Activated CD4-positive, alpha-beta T cell treated with anti-CD3 and anti-CD28 coated beads, Interleukin-2, amount 50 U/mL, for 4 hours (primary cell): ENCODE measurements around the gene FBXO5.

Experiments
- DNase-seq, 2 experiments: peaks; one replicate each; pipeline ENCODE4 v3.0.0-alpha.2; 2020

Gene FBXO5

GRCh38 chr6:152948150-152948768 is 34.6 kb downstream of the FBXO5 start:
- no peak for DNase-seq

- no peak for DNase-seq
These were observed 35.8 kb downstream of the FBXO5 start for GRCh38 chr6:152946995-152947394.

DNA sequence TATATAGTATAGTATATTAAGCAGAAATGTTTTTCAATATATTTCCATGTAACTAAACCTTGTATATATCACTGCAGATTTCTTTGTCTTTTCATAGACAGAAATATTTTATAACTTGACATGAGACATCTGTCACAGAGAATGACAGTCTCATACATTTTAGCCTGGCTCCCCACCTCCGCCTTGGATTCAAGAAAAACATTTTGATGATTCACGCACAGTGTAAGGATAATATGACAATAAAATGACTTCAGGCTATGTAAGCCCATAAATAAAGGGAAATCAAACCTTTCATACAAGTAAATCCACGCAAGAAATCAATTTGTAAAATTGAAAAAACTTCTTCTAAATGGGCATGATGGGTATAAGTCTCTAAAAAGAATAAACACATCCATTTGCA is 36.4 kb downstream of the FBXO5 start:
- DNase-seq: no peak

DNA sequence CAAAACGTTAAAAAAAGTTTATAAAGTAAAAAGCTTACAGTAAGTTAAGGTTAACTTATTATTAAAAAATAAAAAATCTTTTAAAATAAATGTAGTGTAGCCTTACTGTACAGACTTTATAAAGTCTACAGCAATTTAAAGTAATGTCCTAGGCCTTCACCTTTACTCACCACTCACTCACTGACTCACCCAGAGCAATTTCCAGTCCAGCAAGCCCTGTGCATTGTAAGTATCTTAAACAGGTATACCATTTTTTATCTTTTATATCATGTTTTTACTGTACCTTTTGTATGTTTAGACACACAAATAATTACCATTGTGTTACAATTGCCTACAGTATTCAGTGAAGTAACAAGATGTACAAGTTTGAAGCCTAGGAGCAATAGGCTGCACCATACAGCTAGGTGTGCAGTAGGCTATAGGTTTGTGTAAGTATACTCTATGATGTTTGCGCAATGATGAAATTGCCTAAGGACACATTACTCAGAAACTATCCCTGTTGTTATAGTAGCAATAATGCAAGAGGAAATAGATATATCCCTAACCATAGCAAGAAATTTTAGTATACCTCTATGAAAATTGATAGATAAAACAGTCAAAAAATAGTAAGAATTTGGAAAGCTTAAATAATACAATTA is 39.5 kb downstream of the FBXO5 start:
- DNase-seq: no peak

DNA sequence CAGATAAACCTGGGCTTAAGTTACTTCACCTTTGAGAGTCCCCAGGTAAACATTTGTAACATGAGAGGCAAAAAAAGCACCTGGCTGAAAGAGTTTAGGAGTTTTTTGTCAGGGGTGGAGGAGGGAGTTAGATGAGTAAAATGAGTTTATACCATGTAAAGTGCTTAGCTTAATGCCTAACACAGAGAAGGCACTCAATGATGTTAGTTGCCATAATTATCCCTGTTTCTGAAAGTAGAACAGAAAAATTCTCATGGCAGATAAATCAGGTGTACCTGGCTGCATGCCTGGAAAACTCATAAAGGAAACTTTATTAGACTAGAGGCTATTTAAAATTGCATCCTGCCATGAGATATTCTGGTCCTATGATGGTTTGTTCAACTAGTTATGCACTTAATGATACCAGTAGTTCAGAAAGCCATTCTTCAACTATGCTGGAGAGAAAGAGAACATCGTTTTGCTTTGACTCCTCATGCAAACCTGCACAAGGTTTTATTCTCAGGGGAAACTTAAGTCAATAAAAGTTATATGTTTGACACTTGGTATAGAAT is 40.4 kb downstream of the FBXO5 start:
- DNase-seq: no peak

- DNase-seq: no peak
These were observed 41.1 kb downstream of the FBXO5 start for GRCh38 chr6:152941746-152942145.

DNA sequence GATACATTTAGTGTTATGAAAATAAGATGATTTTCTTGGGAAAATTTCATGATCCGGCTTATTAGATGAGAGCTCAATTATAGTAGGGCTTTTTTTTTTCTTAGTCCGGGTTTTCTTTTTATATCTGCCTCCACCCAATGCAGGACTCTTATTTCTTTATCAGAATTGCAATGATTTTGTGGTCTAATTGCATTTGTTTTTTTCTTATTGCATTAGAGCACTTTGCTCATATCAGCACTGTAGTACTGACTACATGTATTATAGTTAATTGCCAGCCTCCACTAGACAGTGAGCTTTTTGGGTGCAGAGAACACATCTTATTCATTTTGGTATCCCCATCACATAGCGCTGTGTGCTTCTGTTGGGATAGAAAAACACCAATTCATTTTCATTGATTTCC is 50.0 kb downstream of the FBXO5 start:
- DNase-seq: no peak

- no peak for DNase-seq
These were observed 60.1 kb downstream of the FBXO5 start for GRCh38 chr6:152922706-152923105.
